AG04450 (cell line): ENCODE data around the gene MYPN. TPM values are rescaled to one million over a fixed set of nuclear protein-coding genes. Genes with fewer than 3 reads are reported as not detected.
"Not testable (repeated sequence)": the region's sequence is repeated elsewhere in the genome, so short reads cannot be mapped to it uniquely, and the experiment has no call there.

Experiments used
- CTCF ChIA-PET: fragments of 300-600, 350-600 bp; formaldehyde crosslinking; extraction: SDS; loops from one replicate; lab custom pipeline; 2022; ENCODE audit warnings: antibody characterized with exemption, inconsistent platforms; lab: Charles Lee
- POLR2A ChIA-PET: fragments of 350-600 bp; formaldehyde crosslinking; extraction: SDS; loops from one replicate; lab custom pipeline; 2021; ENCODE audit warnings: antibody characterized with exemption, inconsistent platforms; lab: Yijun Ruan, JAX
- DNase-seq: peaks from one replicate; pipeline ENCODE4 v3.0.0-alpha.2; 2011; ENCODE audit warnings: low read depth, low spot score
- H3K27ac ChIP-seq: one replicate; pipeline ENCODE4 v1.5.1; 2012; ENCODE audit warnings: low read depth, low read length, control low read depth
- H3K27me3 ChIP-seq: one replicate; pipeline ENCODE4 v1.6.0; 2012; ENCODE audit warnings: low read length; ENCODE audit not compliant: control insufficient read depth, insufficient read depth
- H3K4me3 ChIP-seq: 2 replicates; pipeline ENCODE4 v1.5.1; 2011; ENCODE audit warnings: mild to moderate bottlenecking, low read depth, low read length, control low read depth
- H3K9me3 ChIP-seq: 2 replicates; pipeline ENCODE4 v1.5.1; 2012; ENCODE audit warnings: low read length; ENCODE audit not compliant: control insufficient read depth, insufficient read depth
- polyA plus RNA-seq: library from polyadenylated mRNA; depleted of rRNA; stranded (reverse); fragments of >200 nt; gene quantifications from 2 replicates; pipeline ENCODE4 v1.2.3, GENCODE V29; 2011
- TF ChIP-seq, protein P1 (sequence below): IDR thresholded peaks from 2 replicates; pipeline ENCODE4 v1.5.1; 2011; ENCODE audit warnings: low read depth, low read length, control low read depth, inconsistent platforms

The MYPN gene
- polyA plus RNA-seq, 1 experiment, result 2.9 TPM

DNA sequence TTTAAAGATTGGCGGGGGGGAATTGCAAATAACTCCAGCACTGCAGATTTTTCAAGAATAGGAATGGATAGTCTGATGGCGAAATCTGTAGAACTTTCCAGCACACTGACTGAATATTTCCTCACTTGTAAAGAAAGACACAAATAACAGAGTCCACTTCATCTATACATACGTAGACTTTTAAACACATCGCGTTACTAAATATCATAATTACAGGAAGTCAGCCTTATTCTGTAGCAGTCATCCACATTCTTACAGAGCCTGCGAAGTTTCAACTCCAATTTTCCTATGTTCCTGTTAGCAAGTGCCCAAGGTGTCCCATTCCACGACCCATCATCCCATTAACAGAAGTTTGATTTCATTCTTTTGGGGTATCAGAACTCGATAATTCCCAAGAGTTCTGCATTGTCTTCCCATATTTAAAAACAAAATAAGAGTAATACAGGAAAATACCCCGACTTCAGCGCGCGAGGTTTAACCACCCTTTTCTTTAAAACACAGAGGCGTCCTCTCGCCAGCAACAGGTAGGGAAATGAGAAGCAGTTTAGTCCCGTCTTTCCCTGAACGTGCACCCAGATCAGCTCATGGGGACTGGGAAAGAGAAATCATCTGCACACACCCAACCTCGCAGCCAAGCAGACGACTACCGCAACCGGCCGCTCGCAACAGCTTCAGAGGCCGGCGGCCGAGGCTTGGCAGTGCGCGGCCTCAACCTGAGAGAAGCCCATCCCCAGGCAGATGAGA, 35.1 kb upstream of the MYPN start:
- DNase-seq, result no peak
- CTCF ChIA-PET, result interaction anchor here (0.5 kb wide), 1 partner anchor 16 kb away, joined by 5 read pairs; no protein-coding TSS in a partner anchor
- POLR2A ChIA-PET, result interaction anchor here (0.6 to 1.1 kb wide), 2 partner anchors 21 to 258 kb away, joined by 4 to 6 read pairs; partner anchors contain the start of gene HNRNPH3

DNA sequence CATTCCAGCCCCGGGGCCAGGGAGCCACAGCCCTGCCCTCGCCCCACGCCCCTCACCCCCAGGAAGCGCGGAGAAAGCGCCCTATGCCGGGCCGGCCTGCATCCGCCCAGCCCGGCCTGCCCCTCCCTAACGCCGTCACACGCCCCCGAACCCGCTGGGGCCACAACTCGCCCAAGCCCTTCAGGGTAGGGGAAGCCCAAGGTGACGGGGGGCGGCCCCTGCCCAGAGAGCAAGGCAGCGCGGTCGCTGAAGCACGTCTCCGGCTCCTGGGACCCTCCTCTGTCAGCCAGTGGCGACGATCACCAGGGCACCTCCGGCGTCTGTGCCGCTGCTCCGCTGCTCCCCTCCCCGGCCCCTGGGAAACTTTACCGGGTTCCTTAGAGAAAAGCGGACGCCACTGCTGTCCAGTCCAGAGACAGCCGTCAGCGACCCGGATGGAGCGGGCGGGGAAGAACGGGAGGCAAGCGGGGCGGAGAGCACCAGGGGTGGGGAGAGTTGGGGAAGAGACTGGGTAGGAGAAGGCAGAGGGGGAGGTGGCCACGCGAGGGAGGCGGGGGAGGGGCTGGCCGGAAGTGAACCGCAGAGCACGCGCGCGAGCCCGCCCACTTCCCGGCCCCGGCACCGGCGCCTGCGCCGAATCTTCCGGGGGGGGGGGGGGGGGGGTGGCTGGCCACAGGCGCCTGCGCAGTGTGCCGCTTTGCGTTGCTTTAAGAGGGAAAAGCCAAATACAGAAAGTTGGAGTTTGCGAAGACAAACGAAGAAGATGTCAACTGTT, 34.3 kb upstream of the MYPN start, which contains the start of gene HERC4:
TSS of gene HERC4 (minus strand) at position 509 of the 775 bp plus-strand sequence. CDS start 2,175 bp downstream, outside the sequence.
- DNase-seq, result peak; percentile 84
- Histone ChIP-seq H3K4me3 (peak within 1 kb of the TSS; percentile 96), H3K9me3 (peaks cover 4% of the 10 kb centered on the region; the same call in 1 of the 2 replicates), H3K27me3 (no peaks in the 10 kb centered on the region), H3K27ac (peak within 1 kb of the TSS; percentile 97)
- TF ChIP-seq, protein P1, sequence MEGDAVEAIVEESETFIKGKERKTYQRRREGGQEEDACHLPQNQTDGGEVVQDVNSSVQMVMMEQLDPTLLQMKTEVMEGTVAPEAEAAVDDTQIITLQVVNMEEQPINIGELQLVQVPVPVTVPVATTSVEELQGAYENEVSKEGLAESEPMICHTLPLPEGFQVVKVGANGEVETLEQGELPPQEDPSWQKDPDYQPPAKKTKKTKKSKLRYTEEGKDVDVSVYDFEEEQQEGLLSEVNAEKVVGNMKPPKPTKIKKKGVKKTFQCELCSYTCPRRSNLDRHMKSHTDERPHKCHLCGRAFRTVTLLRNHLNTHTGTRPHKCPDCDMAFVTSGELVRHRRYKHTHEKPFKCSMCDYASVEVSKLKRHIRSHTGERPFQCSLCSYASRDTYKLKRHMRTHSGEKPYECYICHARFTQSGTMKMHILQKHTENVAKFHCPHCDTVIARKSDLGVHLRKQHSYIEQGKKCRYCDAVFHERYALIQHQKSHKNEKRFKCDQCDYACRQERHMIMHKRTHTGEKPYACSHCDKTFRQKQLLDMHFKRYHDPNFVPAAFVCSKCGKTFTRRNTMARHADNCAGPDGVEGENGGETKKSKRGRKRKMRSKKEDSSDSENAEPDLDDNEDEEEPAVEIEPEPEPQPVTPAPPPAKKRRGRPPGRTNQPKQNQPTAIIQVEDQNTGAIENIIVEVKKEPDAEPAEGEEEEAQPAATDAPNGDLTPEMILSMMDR, result no peak
- ChIA-PET CTCF (interaction anchor here (0.6 kb wide), 1 partner anchor 138 kb away, joined by 3 read pairs; no protein-coding TSS in a partner anchor), POLR2A (interaction anchor here (1.1 kb wide), 1 partner anchor 257 kb away, joined by 6 read pairs; the partner anchor contains the start of gene HNRNPH3)

More for the DNA sequence above, 35.1 kb upstream of the MYPN start:
- Histone ChIP-seq H3K4me3 (peak overlapping the region; percentile 96), H3K27ac (peak overlapping the region; percentile 97), H3K27me3 (no peaks in the 10 kb centered on the region), H3K9me3 (peaks cover 4% of the 10 kb centered on the region; the same call in 1 of the 2 replicates)
- TF ChIP-seq, protein P1, result no peak

DNA sequence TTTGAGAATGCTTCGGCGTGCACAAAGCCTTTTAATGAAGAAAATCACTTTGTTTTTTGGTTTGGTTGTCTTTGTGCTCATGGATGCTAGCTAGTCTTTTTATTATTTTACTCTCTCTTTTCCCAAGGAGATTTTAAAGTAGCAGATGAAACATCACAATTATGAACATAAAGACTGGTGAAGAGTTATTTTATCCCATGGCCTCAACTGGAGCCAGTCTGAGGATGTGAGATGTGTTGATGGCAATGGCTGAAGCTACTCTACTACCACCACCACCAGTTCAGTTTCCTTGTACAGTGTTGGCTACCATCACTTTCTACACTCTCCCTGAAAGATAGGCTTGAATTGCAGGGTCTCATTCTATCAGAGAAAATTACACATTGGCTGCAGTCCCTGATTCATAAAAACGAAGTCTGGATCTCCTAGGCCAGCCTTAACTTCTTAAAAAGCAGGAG, 33.7 kb upstream of the MYPN start:
- Histone ChIP-seq H3K27ac (no peak overlapping the region), H3K4me3 (peak overlapping the region; percentile 23), H3K27me3 (no peaks in the 10 kb centered on the region), H3K9me3 (peaks cover 4% of the 10 kb centered on the region; the same call in 1 of the 2 replicates)
- no peak for DNase-seq
- TF ChIP-seq, protein P1, result no peak
- CTCF ChIA-PET, result interaction anchor here (0.6 kb wide), 1 partner anchor 137 kb away, joined by 3 read pairs; no protein-coding TSS in a partner anchor
- POLR2A ChIA-PET, result interaction anchor here (0.6 kb wide), 1 partner anchor 256 kb away, joined by 4 read pairs; the partner anchor contains the start of gene HNRNPH3

DNA sequence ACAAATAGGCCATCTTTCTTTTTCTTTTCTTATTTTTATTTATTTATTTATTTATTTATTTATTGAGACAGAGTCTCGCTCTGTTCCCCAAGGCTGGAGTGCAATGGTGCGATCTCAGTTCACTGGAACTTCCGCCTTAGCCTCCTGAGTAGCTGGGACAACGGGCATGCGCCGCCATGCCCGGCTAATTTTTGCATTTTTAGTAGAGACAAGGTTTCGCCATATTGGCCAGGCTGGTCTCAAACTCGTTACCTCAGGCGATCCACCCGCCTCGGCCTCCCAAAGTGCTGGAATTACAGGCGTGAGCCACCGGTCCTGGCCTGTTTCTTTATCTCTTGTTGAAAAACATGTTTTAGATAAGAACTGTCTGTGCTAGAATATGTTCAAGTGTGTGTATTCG, 33.2 kb upstream of the MYPN start:
- H3K4me3 ChIP-seq, H3K27ac ChIP-seq, H3K27me3 ChIP-seq, DNase-seq, H3K9me3 ChIP-seq, CTCF ChIA-PET: not testable (repeated sequence)
- POLR2A ChIA-PET, result interaction anchor here (0.6 kb wide), 1 partner anchor 256 kb away, joined by 4 read pairs; the partner anchor contains the start of gene HNRNPH3

DNA sequence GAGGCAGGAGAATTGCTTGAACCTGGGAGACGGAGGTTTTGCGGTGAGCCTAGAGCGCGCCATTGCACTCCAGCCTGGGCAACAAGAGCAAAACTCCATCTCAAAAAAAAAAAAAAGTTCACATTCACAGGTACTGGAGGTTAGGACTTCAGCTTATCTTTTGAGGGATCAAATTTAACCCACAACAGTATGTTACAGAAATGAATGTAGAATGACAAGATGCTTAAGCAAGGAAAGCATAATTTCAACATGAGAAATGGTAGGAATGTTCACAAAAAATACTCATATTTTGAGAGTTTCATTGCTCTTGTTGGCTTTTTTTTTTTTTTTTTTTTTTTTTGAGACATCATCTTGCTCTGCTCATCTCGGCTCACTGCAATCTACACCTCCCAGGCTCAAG, 32.3 kb upstream of the MYPN start:
- Histone ChIP-seq H3K27me3 (no peaks in the 10 kb centered on the region), H3K4me3 (no peak overlapping the region), H3K27ac (no peak overlapping the region), H3K9me3 (peaks cover 4% of the 10 kb centered on the region; the same call in 1 of the 2 replicates)
- no peak for DNase-seq
- TF ChIP-seq, protein P1, result no peak
- CTCF ChIA-PET, result interaction anchor here (1.3 to 1.4 kb wide), 2 partner anchors 80 to 225 kb away, joined by 3 to 4 read pairs; no protein-coding TSS in a partner anchor
- POLR2A ChIA-PET, result no interaction called here
